GM04503 (cell line): ENCODE results near the gene CELA2B.
"Not testable (repeated sequence)": the region's sequence is repeated elsewhere in the genome, so short reads cannot be mapped to it uniquely, and the experiment has no call there.

Source experiments
- DNase-seq: peaks from one replicate; pipeline ENCODE4 v3.0.0-alpha.2; 2012; ENCODE audit warnings: low read depth

Gene CELA2B

GRCh38 chr1:15469361-15469760, 6.5 kb upstream of the CELA2B start:
- no peak for DNase-seq

- DNase-seq = not testable (repeated sequence)
These were observed 6.0 kb upstream of the CELA2B start for GRCh38 chr1:15469821-15470448.

GRCh38 chr1:15471067-15471466, 4.8 kb upstream of the CELA2B start:
- DNase-seq = not testable (repeated sequence)

- not testable (repeated sequence) for DNase-seq
These were observed 4.2 kb upstream of the CELA2B start for GRCh38 chr1:15471723-15472122.

- DNase-seq = no peak
These were observed 3.3 kb upstream of the CELA2B start for GRCh38 chr1:15472587-15472986.

- DNase-seq = no peak
These were observed 1.0 kb downstream of the CELA2B start for GRCh38 chr1:15476927-15477326.

- no peak for DNase-seq
These were observed 1.8 kb downstream of the CELA2B start for GRCh38 chr1:15477646-15478212.

GRCh38 chr1:15479654-15480347, 3.9 kb downstream of the CELA2B start:
- DNase-seq = no peak

- DNase-seq = not testable (repeated sequence)
These were observed 6.6 kb downstream of the CELA2B start for GRCh38 chr1:15482455-15482854.

- DNase-seq = not testable (repeated sequence)
These were observed 7.2 kb downstream of the CELA2B start for GRCh38 chr1:15482983-15483543.

- no peak for DNase-seq
These were observed 8.1 kb downstream of the CELA2B start for GRCh38 chr1:15483971-15484370.

- DNase-seq = not testable (repeated sequence)
These were observed 8.5 kb downstream of the CELA2B start for GRCh38 chr1:15484443-15484842.

GRCh38 chr1:15485636-15486035, 9.7 kb downstream of the CELA2B start:
- no peak for DNase-seq

- not testable (repeated sequence) for DNase-seq
These were observed 11.1 kb downstream of the CELA2B start for GRCh38 chr1:15486844-15487610.

GRCh38 chr1:15488371-15488770, 12.5 kb downstream of the CELA2B start:
- no peak for DNase-seq

GRCh38 chr1:15489052-15489736, 13.3 kb downstream of the CELA2B start:
- DNase-seq = no peak

- not testable (repeated sequence) for DNase-seq
These were observed 15.1 kb downstream of the CELA2B start for GRCh38 chr1:15491010-15491409.

GRCh38 chr1:15492596-15492995, 16.7 kb downstream of the CELA2B start:
- no peak for DNase-seq

GRCh38 chr1:15493869-15494390, 18.0 kb downstream of the CELA2B start:
- DNase-seq = no peak

GRCh38 chr1:15500184-15501178, 24.6 kb downstream of the CELA2B start:
- no peak for DNase-seq
